Measurements from ENCODE around the gene TSEN54.

The TSEN54 gene

GRCh38 chr17:75552425-75553294, 36.3 kb downstream of the TSEN54 start:
- in situ Hi-C loops (cut with HindIII; ENCODE audit: low pct_ligation_motif_present, low pct_unique_long_range_greater_than_20kb, low sequenced_read_pairs): no loop called here

GRCh38 chr17:75553295-75554110, 37.2 kb downstream of the TSEN54 start:
- no peak for DNase-seq

More at GRCh38 chr17:75552425-75553294, 36.3 kb downstream of the TSEN54 start:
- DNase-seq: peak; percentile 8

GRCh38 chr17:75555679-75556153, 39.4 kb downstream of the TSEN54 start:
- no peak for DNase-seq
- in situ Hi-C loops (cut with HindIII; ENCODE audit: low pct_ligation_motif_present, low pct_unique_long_range_greater_than_20kb, low sequenced_read_pairs): no loop called here

More at GRCh38 chr17:75553295-75554110, 37.2 kb downstream of the TSEN54 start:
- in situ Hi-C loops (cut with HindIII; ENCODE audit: low pct_ligation_motif_present, low pct_unique_long_range_greater_than_20kb, low sequenced_read_pairs): no loop called here

- in situ Hi-C loops (cut with HindIII; ENCODE audit: low pct_ligation_motif_present, low pct_unique_long_range_greater_than_20kb, low sequenced_read_pairs): no loop called here
- DNase-seq: peak; percentile 96
Measured at GRCh38 chr17:75557075-75557851, 40.9 kb downstream of the TSEN54 start.

GRCh38 chr17:75557852-75558665, 41.7 kb downstream of the TSEN54 start:
- DNase-seq: no peak
- in situ Hi-C loops (cut with HindIII; ENCODE audit: low pct_ligation_motif_present, low pct_unique_long_range_greater_than_20kb, low sequenced_read_pairs): no loop called here

GRCh38 chr17:75558666-75559530, 42.6 kb downstream of the TSEN54 start:
- in situ Hi-C loops (cut with HindIII; ENCODE audit: low pct_ligation_motif_present, low pct_unique_long_range_greater_than_20kb, low sequenced_read_pairs): no loop called here
- DNase-seq: no peak

- DNase-seq: no peak
Measured at GRCh38 chr17:75559958-75560533, 43.7 kb downstream of the TSEN54 start.

GRCh38 chr17:75561927-75562603, 45.7 kb downstream of the TSEN54 start:
- in situ Hi-C loops (cut with HindIII; ENCODE audit: low pct_ligation_motif_present, low pct_unique_long_range_greater_than_20kb, low sequenced_read_pairs): no loop called here
- peak; percentile 78 for DNase-seq

More at GRCh38 chr17:75559958-75560533, 43.7 kb downstream of the TSEN54 start:
- in situ Hi-C loops (cut with HindIII; ENCODE audit: low pct_ligation_motif_present, low pct_unique_long_range_greater_than_20kb, low sequenced_read_pairs): no loop called here

GRCh38 chr17:75563063-75563758, 46.9 kb downstream of the TSEN54 start:
- in situ Hi-C loops (cut with HindIII; ENCODE audit: low pct_ligation_motif_present, low pct_unique_long_range_greater_than_20kb, low sequenced_read_pairs): no loop called here
- DNase-seq: no peak

GRCh38 chr17:75564195-75564594, 47.9 kb downstream of the TSEN54 start:
- no peak for DNase-seq
- in situ Hi-C loops (cut with HindIII; ENCODE audit: low pct_ligation_motif_present, low pct_unique_long_range_greater_than_20kb, low sequenced_read_pairs): no loop called here

GRCh38 chr17:75565066-75565465, 48.7 kb downstream of the TSEN54 start:
- in situ Hi-C loops (cut with HindIII; ENCODE audit: low pct_ligation_motif_present, low pct_unique_long_range_greater_than_20kb, low sequenced_read_pairs): no loop called here
- DNase-seq: peak; percentile 67

- DNase-seq: no peak
- in situ Hi-C loops (cut with HindIII; ENCODE audit: low pct_ligation_motif_present, low pct_unique_long_range_greater_than_20kb, low sequenced_read_pairs): no loop called here
Measured at GRCh38 chr17:75565618-75566017, 49.3 kb downstream of the TSEN54 start.

GRCh38 chr17:75566416-75566815, 50.1 kb downstream of the TSEN54 start:
- in situ Hi-C loops (cut with HindIII; ENCODE audit: low pct_ligation_motif_present, low pct_unique_long_range_greater_than_20kb, low sequenced_read_pairs): no loop called here
- DNase-seq: no peak

- in situ Hi-C loops (cut with HindIII; ENCODE audit: low pct_ligation_motif_present, low pct_unique_long_range_greater_than_20kb, low sequenced_read_pairs): no loop called here
- DNase-seq: no peak
Measured at GRCh38 chr17:75566834-75567233, 50.5 kb downstream of the TSEN54 start.

GRCh38 chr17:75568412-75569255, 52.3 kb downstream of the TSEN54 start:
- in situ Hi-C loops (cut with HindIII; ENCODE audit: low pct_ligation_motif_present, low pct_unique_long_range_greater_than_20kb, low sequenced_read_pairs): no loop called here
- DNase-seq: no peak

All from ACHN (cell line).